ENCODE results near the gene PLAC9. TPM values are rescaled to one million over a fixed set of nuclear protein-coding genes. Genes with fewer than 3 reads are reported as not detected.
"Not testable (repeated sequence)": the region's sequence is repeated elsewhere in the genome, so short reads cannot be mapped to it uniquely, and the experiment has no call there.

PLAC9 gene
- total RNA-seq, 1 donor from 2014 or later, result not detected

DNA sequence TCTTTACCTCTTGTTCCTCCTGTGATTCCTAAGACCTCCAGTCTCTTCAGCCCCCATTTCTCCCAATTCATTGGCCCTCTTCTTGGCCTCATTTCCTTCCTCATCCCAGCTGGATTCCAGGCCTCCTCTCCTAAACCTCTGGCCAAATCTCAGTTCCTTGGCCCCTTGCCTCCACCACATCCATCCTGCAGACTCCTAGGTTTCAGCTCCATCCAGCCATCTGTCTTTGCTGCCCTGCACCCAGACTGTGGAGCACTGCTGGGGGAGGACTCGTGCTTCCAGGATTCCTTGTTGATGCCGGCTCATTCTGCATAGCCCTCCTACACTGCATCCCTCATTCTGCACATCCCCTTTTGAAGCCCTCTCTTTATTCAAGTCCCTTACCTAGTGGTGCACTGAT lies 6.7 kb downstream of the PLAC9 start:
- Mint-ChIP-seq H3K36me3 (ENCODE audit: unreplicated experiment) (no peaks in the 10 kb centered on the region), H3K9me3 (ENCODE audit: unreplicated experiment) (peaks cover 4% of the 10 kb centered on the region), H3K27me3 (ENCODE audit: unreplicated experiment) (peaks cover 3% of the 10 kb centered on the region), H3K4me3 (ENCODE audit: unreplicated experiment) (no peak overlapping the region), H3K27ac (ENCODE audit: unreplicated experiment) (no peak overlapping the region), H3K4me1 (ENCODE audit: low read depth, unreplicated experiment) (peaks cover 3% of the 10 kb centered on the region)
- no peak for DNase-seq
- TF ChIP-seq CTCF (IDR thresholded peaks at IDR 0.05; ENCODE audit: partially characterized antibody, unreplicated experiment), result no peak

GRCh38 chr10:80140251-80140650 lies 7.7 kb downstream of the PLAC9 start:
- Mint-ChIP-seq H3K27me3 (ENCODE audit: unreplicated experiment) (peaks cover 3% of the 10 kb centered on the region), H3K27ac (ENCODE audit: unreplicated experiment) (no peak overlapping the region), H3K36me3 (ENCODE audit: unreplicated experiment) (no peaks in the 10 kb centered on the region), H3K4me1 (ENCODE audit: low read depth, unreplicated experiment) (peaks cover 3% of the 10 kb centered on the region), H3K9me3 (ENCODE audit: unreplicated experiment) (peaks cover 3% of the 10 kb centered on the region), H3K4me3 (ENCODE audit: unreplicated experiment) (no peak overlapping the region)
- TF ChIP-seq CTCF (IDR thresholded peaks at IDR 0.05; ENCODE audit: partially characterized antibody, unreplicated experiment), result no peak
- DNase-seq, result no peak

GRCh38 chr10:80141696-80142460 lies 9.3 kb downstream of the PLAC9 start:
- no peak for DNase-seq
- Mint-ChIP-seq H3K36me3 (ENCODE audit: unreplicated experiment) (no peaks in the 10 kb centered on the region), H3K27me3 (ENCODE audit: unreplicated experiment) (peaks cover 3% of the 10 kb centered on the region), H3K4me3 (ENCODE audit: unreplicated experiment) (no peak overlapping the region), H3K27ac (ENCODE audit: unreplicated experiment) (no peak overlapping the region), H3K4me1 (ENCODE audit: low read depth, unreplicated experiment) (peaks cover 3% of the 10 kb centered on the region), H3K9me3 (ENCODE audit: unreplicated experiment) (peaks cover 3% of the 10 kb centered on the region)
- no peak for TF ChIP-seq CTCF (IDR thresholded peaks at IDR 0.05; ENCODE audit: partially characterized antibody, unreplicated experiment)

- H3K27me3 Mint-ChIP-seq (ENCODE audit: unreplicated experiment), result peaks cover 2% of the 10 kb centered on the region
- H3K27ac Mint-ChIP-seq (ENCODE audit: unreplicated experiment), result no peak overlapping the region
- H3K4me1 Mint-ChIP-seq (ENCODE audit: low read depth, unreplicated experiment), result no peaks in the 10 kb centered on the region
- peak; percentile 66 for TF ChIP-seq CTCF (IDR thresholded peaks at IDR 0.05; ENCODE audit: partially characterized antibody, unreplicated experiment)
- peaks cover 3% of the 10 kb centered on the region for H3K9me3 Mint-ChIP-seq (ENCODE audit: unreplicated experiment)
- no peak for DNase-seq
- H3K36me3 Mint-ChIP-seq (ENCODE audit: unreplicated experiment), result no peaks in the 10 kb centered on the region
- no peak overlapping the region for H3K4me3 Mint-ChIP-seq (ENCODE audit: unreplicated experiment)
Observed at GRCh38 chr10:80144067-80144695, 11.7 kb downstream of the PLAC9 start.

DNA sequence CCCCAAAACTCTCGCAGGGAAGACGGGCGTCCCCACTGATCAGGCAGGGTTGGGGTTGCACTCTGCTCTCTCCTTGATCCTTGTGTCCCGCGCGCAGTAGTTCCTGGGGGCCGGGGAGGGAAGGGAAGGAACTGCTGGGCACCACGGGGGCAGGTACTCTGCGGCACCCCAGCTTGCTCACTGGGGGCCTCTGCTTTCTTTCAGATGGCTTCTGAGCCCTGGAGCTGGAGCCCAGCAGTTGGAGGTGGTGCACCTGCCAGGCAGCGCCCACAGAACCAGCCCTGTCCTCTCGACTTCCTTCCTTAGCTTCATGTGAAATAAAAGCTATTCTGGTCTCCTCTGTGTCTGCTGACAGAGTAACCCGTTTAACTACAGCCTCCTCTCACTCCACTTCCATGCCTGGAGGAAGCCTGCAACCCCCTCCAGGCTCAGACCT lies 12.2 kb downstream of the PLAC9 start:
- no peak for TF ChIP-seq CTCF (IDR thresholded peaks at IDR 0.05; ENCODE audit: partially characterized antibody, unreplicated experiment)
- no peak for DNase-seq
- Mint-ChIP-seq H3K4me1 (ENCODE audit: low read depth, unreplicated experiment) (no peaks in the 10 kb centered on the region), H3K36me3 (ENCODE audit: unreplicated experiment) (no peaks in the 10 kb centered on the region), H3K27me3 (ENCODE audit: unreplicated experiment) (peaks cover 2% of the 10 kb centered on the region), H3K9me3 (ENCODE audit: unreplicated experiment) (peaks cover 1% of the 10 kb centered on the region), H3K27ac (ENCODE audit: unreplicated experiment) (no peak overlapping the region), H3K4me3 (ENCODE audit: unreplicated experiment) (no peak overlapping the region)

- DNase-seq; H3K9me3 Mint-ChIP-seq (ENCODE audit: unreplicated experiment); H3K27me3 Mint-ChIP-seq (ENCODE audit: unreplicated experiment); H3K4me1 Mint-ChIP-seq (ENCODE audit: low read depth, unreplicated experiment); H3K36me3 Mint-ChIP-seq (ENCODE audit: unreplicated experiment); H3K4me3 Mint-ChIP-seq (ENCODE audit: unreplicated experiment); H3K27ac Mint-ChIP-seq (ENCODE audit: unreplicated experiment): not testable (repeated sequence)
Observed at GRCh38 chr10:80145406-80146308, 13.1 kb downstream of the PLAC9 start.

Measured in glutamatergic neuron (in vitro differentiated cells).